Measurements from ENCODE around the gene CALD1.

The CALD1 gene

DNA sequence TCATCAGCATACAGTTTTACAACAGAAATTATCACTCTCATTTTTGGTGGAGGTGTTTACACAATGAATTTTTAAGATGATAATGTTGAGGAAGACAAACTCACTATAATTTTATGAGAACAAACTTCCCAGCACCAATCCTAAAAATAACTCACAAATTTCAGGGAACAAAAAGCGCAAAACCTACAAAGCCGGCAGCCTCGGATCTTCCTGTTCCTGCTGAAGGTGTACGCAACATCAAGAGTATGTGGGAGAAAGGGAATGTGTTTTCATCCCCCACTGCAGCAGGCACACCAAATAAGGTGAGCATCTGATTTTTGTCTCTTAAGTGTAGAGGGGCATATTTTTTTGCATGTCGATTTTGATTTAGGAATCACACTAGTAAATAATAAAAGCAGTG is 180.4 kb downstream of the CALD1 start:
- Histone ChIP-seq H3K27me3 (ENCODE audit: insufficient read depth, low read length) (no peaks in the 10 kb centered on the region), H3K36me3 (ENCODE audit: insufficient read depth, low read length) (no peaks in the 10 kb centered on the region), H3K9ac (ENCODE audit: low read length) (no peak overlapping the region), H3K9me2 (ENCODE audit: low read depth, low read length) (no peaks in the 10 kb centered on the region), H3K27ac (ENCODE audit: low read depth, low read length, poor library complexity, severe bottlenecking) (no peak overlapping the region), H3K4me3 (ENCODE audit: low read depth, low read length, poor library complexity, severe bottlenecking) (no peak overlapping the region), H2AFZ (ENCODE audit: low read length) (no peak overlapping the region), H3K9me3 (ENCODE audit: low read length) (no peaks in the 10 kb centered on the region), H3K79me2 (ENCODE audit: insufficient read depth, low read length) (no peaks in the 10 kb centered on the region), H3F3A (ENCODE audit: insufficient read depth, low read length) (no peaks in the 10 kb centered on the region), H3K4me2 (ENCODE audit: low read length) (no peak overlapping the region), H4K20me1 (ENCODE audit: insufficient read depth, low read length) (no peaks in the 10 kb centered on the region), H3K4me1 (ENCODE audit: insufficient read depth, low read length, severe bottlenecking) (no peaks in the 10 kb centered on the region)
- TF ChIP-seq, protein P1, sequence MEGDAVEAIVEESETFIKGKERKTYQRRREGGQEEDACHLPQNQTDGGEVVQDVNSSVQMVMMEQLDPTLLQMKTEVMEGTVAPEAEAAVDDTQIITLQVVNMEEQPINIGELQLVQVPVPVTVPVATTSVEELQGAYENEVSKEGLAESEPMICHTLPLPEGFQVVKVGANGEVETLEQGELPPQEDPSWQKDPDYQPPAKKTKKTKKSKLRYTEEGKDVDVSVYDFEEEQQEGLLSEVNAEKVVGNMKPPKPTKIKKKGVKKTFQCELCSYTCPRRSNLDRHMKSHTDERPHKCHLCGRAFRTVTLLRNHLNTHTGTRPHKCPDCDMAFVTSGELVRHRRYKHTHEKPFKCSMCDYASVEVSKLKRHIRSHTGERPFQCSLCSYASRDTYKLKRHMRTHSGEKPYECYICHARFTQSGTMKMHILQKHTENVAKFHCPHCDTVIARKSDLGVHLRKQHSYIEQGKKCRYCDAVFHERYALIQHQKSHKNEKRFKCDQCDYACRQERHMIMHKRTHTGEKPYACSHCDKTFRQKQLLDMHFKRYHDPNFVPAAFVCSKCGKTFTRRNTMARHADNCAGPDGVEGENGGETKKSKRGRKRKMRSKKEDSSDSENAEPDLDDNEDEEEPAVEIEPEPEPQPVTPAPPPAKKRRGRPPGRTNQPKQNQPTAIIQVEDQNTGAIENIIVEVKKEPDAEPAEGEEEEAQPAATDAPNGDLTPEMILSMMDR (IDR thresholded peaks at IDR 0.05; ENCODE audit: low read length) = no peak
- no peak for TF ChIP-seq EZH2 (IDR thresholded peaks at IDR 0.05; ENCODE audit: borderline replicate concordance, low read length)

DNA sequence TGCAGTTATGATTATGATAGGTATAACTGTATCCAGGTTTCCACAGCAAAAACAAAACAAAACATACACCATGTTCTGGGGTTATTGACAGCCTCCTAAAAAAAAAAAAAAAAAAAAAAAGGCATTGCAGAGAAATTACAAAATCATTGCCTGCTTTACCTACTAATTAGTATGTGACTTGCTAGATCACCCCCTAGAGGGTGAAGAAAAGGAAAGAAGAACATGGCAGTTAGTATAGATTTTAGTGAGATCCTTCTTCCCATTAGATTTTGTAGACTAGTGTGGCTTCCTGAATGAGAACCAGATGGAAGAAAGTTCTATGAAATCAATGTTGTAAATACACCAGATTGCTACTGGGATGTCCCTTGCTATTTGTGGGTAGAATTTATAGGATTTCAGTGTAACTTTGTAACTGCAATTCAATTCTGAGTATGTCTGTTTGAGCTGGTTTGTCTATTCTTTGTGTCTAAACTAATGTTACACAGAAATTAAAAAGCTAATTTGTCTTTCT is 182.9 kb downstream of the CALD1 start:
- no peaks in the 10 kb centered on the region for H3K27me3 ChIP-seq (ENCODE audit: insufficient read depth, low read length)
- H3K4me2 ChIP-seq (ENCODE audit: low read length) = no peak overlapping the region
- H3K27ac ChIP-seq (ENCODE audit: low read depth, low read length, poor library complexity, severe bottlenecking) = no peak overlapping the region
- TF ChIP-seq, protein P1 (IDR thresholded peaks at IDR 0.05; ENCODE audit: low read length) = no peak; the same call in 1 of the 2 replicates
- TF ChIP-seq EZH2 (IDR thresholded peaks at IDR 0.05; ENCODE audit: borderline replicate concordance, low read length) = no peak
- no peaks in the 10 kb centered on the region for H3K9me2 ChIP-seq (ENCODE audit: low read depth, low read length)
- H4K20me1 ChIP-seq (ENCODE audit: insufficient read depth, low read length) = no peaks in the 10 kb centered on the region
- H3K9me3 ChIP-seq (ENCODE audit: low read length) = no peaks in the 10 kb centered on the region
- H2AFZ ChIP-seq (ENCODE audit: low read length) = no peak overlapping the region
- H3K79me2 ChIP-seq (ENCODE audit: insufficient read depth, low read length) = no peaks in the 10 kb centered on the region
- no peak overlapping the region for H3K4me3 ChIP-seq (ENCODE audit: low read depth, low read length, poor library complexity, severe bottlenecking)
- no peaks in the 10 kb centered on the region for H3F3A ChIP-seq (ENCODE audit: insufficient read depth, low read length)
- H3K9ac ChIP-seq (ENCODE audit: low read length) = no peak overlapping the region
- H3K36me3 ChIP-seq (ENCODE audit: insufficient read depth, low read length) = no peaks in the 10 kb centered on the region
- H3K4me1 ChIP-seq (ENCODE audit: insufficient read depth, low read length, severe bottlenecking) = no peaks in the 10 kb centered on the region

DNA sequence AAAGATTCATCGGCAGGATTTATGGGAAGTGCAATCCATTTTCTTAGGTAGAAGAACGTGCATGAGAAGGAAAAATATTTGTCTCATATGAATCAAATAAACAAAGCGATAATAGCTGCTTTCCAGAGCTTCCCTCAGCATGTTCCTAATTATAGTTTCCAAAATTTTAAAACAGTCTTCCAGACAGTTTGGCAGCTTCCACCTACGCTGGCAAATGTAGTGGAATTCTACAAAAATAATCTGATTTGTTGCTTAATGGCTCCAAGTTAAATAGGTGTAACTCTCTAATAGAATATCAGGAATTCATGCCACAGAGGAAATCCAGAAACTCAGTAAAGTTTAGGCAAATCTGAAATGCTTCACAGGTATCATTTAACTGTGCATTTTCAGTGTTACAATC is 183.6 kb downstream of the CALD1 start:
- no peaks in the 10 kb centered on the region for H4K20me1 ChIP-seq (ENCODE audit: insufficient read depth, low read length)
- no peak overlapping the region for H3K4me3 ChIP-seq (ENCODE audit: low read depth, low read length, poor library complexity, severe bottlenecking)
- H3K9me3 ChIP-seq (ENCODE audit: low read length) = no peaks in the 10 kb centered on the region
- H2AFZ ChIP-seq (ENCODE audit: low read length) = no peak overlapping the region; the same call in 1 of the 2 replicates
- no peak overlapping the region for H3K4me2 ChIP-seq (ENCODE audit: low read length)
- H3K27ac ChIP-seq (ENCODE audit: low read depth, low read length, poor library complexity, severe bottlenecking) = no peak overlapping the region
- no peak for TF ChIP-seq EZH2 (IDR thresholded peaks at IDR 0.05; ENCODE audit: borderline replicate concordance, low read length)
- TF ChIP-seq, protein P1 (IDR thresholded peaks at IDR 0.05; ENCODE audit: low read length) = no peak
- H3K9me2 ChIP-seq (ENCODE audit: low read depth, low read length) = no peaks in the 10 kb centered on the region
- H3K79me2 ChIP-seq (ENCODE audit: insufficient read depth, low read length) = no peaks in the 10 kb centered on the region
- no peaks in the 10 kb centered on the region for H3K27me3 ChIP-seq (ENCODE audit: insufficient read depth, low read length)
- no peaks in the 10 kb centered on the region for H3K4me1 ChIP-seq (ENCODE audit: insufficient read depth, low read length, severe bottlenecking)
- H3F3A ChIP-seq (ENCODE audit: insufficient read depth, low read length) = no peaks in the 10 kb centered on the region
- no peaks in the 10 kb centered on the region for H3K36me3 ChIP-seq (ENCODE audit: insufficient read depth, low read length)
- no peak overlapping the region for H3K9ac ChIP-seq (ENCODE audit: low read length)

All from OCI-LY1 (cell line).